K562 (cell line): Measurements from ENCODE around the gene HOXB1. TPM values are rescaled to one million over a fixed set of nuclear protein-coding genes. Genes with fewer than 3 reads are reported as not detected.

Experiments used
- ATAC-seq: fragments of 200-7000 bp; cut with Tn5 transposase; 3 replicates; pipeline ENCODE4 v1.9.1; 2020; ENCODE audit warnings: moderate library complexity
- BruUV-seq: library from RNA; stranded (reverse); fragments of 400-500 nt; replicated peaks from 2 replicates; lab custom pipeline; 2021; lab: Mats Ljungman, UMichigan
- CTCF ChIA-PET: fragments of 300-600 bp; formaldehyde crosslinking; extraction: SDS; loops from one replicate; lab custom pipeline; 2021; ENCODE audit warnings: low intra/inter-chr PET ratio; lab: Yijun Ruan, JAX
- POLR2A ChIA-PET: fragments of 300-600, 350-650 bp; sonication (Branson Sonifier 250); formaldehyde crosslinking; extraction: SDS; loops from one replicate; lab custom pipeline; 2021; ENCODE audit warnings: antibody characterized with exemption, inconsistent platforms; lab: Yijun Ruan, JAX
- DNase-seq, 4 experiments: peaks; one replicate each; pipeline versions ENCODE4 v3.0.0 to v3.0.0-alpha.2; 2011 to 2018; ENCODE audit warnings: low spot score in 3 of 4, mixed read lengths in 3 of 4; ENCODE audit errors: extremely low read depth in 1 of 4
- FAIRE-seq: peaks from 2 replicates; lab custom pipeline; 2011; peaks lifted over from hg19 to GRCh38; lab: Jason Lieb, UNC
- H2AFZ ChIP-seq: 2 replicates; pipeline ENCODE4 v1.6.0; 2011; ENCODE audit warnings: low read depth, low read length, control low read depth, inconsistent platforms
- H3K27ac ChIP-seq: fragments of 200-600 bp; 3 replicates; pipeline ENCODE4 v1.8.0; 2011; ENCODE audit warnings: low read depth, mild to moderate bottlenecking, control low read depth, inconsistent platforms, low read length, moderate library complexity, mixed read lengths; ENCODE audit errors: extremely low read depth
- H3K27me3 ChIP-seq, 2 experiments: fragments of 300-600 bp in 1 of 2; 2 replicates in 1 of 2; 3 replicates in 1 of 2; pipeline versions ENCODE4 v1.6.0 to v1.8.0; 2011; ENCODE audit warnings: inconsistent platforms in 2 of 2, low read length in 2 of 2, mild to moderate bottlenecking in 1 of 2, mixed read lengths in 1 of 2, moderate library complexity in 1 of 2; ENCODE audit not compliant: control insufficient read depth in 2 of 2, insufficient read depth in 2 of 2
- H3K36me3 ChIP-seq: fragments of 300-600 bp; 3 replicates; pipeline ENCODE4 v1.8.0; 2011; ENCODE audit warnings: mild to moderate bottlenecking, low read length, inconsistent platforms; ENCODE audit not compliant: control insufficient read depth, insufficient read depth
- H3K4me1 ChIP-seq, 2 experiments: fragments of 200-600 bp in 1 of 2; replicated peaks in 1 of 2; 2 replicates in 1 of 2; 3 replicates in 1 of 2; pipeline versions ENCODE4 v1.5.1 to v1.8.0; 2011; ENCODE audit warnings: inconsistent platforms in 2 of 2, low read length in 2 of 2, mild to moderate bottlenecking in 1 of 2, mixed read lengths in 1 of 2, moderate library complexity in 1 of 2; ENCODE audit not compliant: control insufficient read depth in 2 of 2, insufficient read depth in 2 of 2
- H3K4me2 ChIP-seq: 2 replicates; pipeline ENCODE4 v1.6.1; 2011; ENCODE audit warnings: low read length, control low read depth, inconsistent platforms, mixed read lengths; ENCODE audit not compliant: insufficient read depth
- H3K4me3 ChIP-seq: fragments of 200-600 bp; sonication (generic), shearing (Covaris generic); 2 replicates; pipeline ENCODE4 v1.5.1; 2016; ENCODE audit warnings: control low read depth, inconsistent platforms
- H3K79me2 ChIP-seq: fragments of 200-600 bp; 3 replicates; pipeline ENCODE4 v1.8.0; 2011; ENCODE audit warnings: low read length, inconsistent platforms; ENCODE audit not compliant: control insufficient read depth, insufficient read depth
- H3K9ac ChIP-seq, 2 experiments: 2 replicates each; pipeline versions ENCODE4 v1.6.0 to v1.6.1; 2011; ENCODE audit warnings: low read depth in 2 of 2, low read length in 2 of 2, control low read depth in 1 of 2, inconsistent platforms in 1 of 2, mild to moderate bottlenecking in 1 of 2, mixed read lengths in 1 of 2; ENCODE audit not compliant: insufficient read depth in 1 of 2
- H3K9me1 ChIP-seq: one replicate; pipeline ENCODE4 v1.6.0; 2011; ENCODE audit warnings: inconsistent platforms, mild to moderate bottlenecking, low read length, moderate library complexity; ENCODE audit not compliant: control insufficient read depth, insufficient read depth
- H3K9me3 ChIP-seq: replicated peaks from 2 replicates; pipeline ENCODE4 v1.5.1; 2011; ENCODE audit warnings: low read depth, low read length, inconsistent platforms; ENCODE audit not compliant: control insufficient read depth, insufficient read depth
- H4K20me1 ChIP-seq: replicated peaks from 2 replicates; pipeline ENCODE4 v1.6.1; 2011; ENCODE audit warnings: low read length, inconsistent platforms, mixed read lengths; ENCODE audit not compliant: control insufficient read depth, insufficient read depth
- ASH1L ChIP-seq: fragments of 450-650 bp; IDR thresholded peaks from 2 replicates; pipeline ENCODE4 v1.6.1; 2018; ENCODE audit warnings: borderline replicate concordance, mild to moderate bottlenecking, low read depth; ENCODE audit not compliant: partially characterized antibody
- ATF1 ChIP-seq, 2 experiments: fragments of 450-650 bp in 1 of 2; IDR thresholded peaks; 2 replicates each; pipeline ENCODE4 v1.6.1; 2016; ENCODE audit warnings: missing compliant biosample characterization in 1 of 2, missing genetic modification characterization in 1 of 2
- ATF3 ChIP-seq, 2 experiments: fragments of 450-650 bp in 1 of 2; sonication (generic) in 1 of 2; formaldehyde crosslinking in 1 of 2; IDR thresholded peaks in 1 of 2; conservative IDR thresholded peaks in 1 of 2; 2 replicates each; pipeline versions ENCODE4 v1.6.1 to v1.8.1; 2016 to 2023; ENCODE audit warnings: mild to moderate bottlenecking in 2 of 2, moderate library complexity in 2 of 2, inconsistent platforms in 1 of 2, missing genetic modification reagents in 1 of 2
- CEBPB ChIP-seq: fragments of 450-650 bp; IDR thresholded peaks from 2 replicates; pipeline ENCODE4 v1.6.1; 2016; ENCODE audit warnings: missing genetic modification characterization, missing compliant biosample characterization
- COPS2 ChIP-seq: fragments of 450-650 bp; conservative IDR thresholded peaks from 2 replicates; pipeline ENCODE4 v1.6.1; 2016; ENCODE audit warnings: mild to moderate bottlenecking, moderate library complexity
- CREB3L1 ChIP-seq: fragments of 450-650 bp; IDR thresholded peaks from 2 replicates; pipeline ENCODE4 v1.6.1; 2014; ENCODE audit warnings: low read depth, mild to moderate bottlenecking, moderate library complexity, borderline replicate concordance
- ELF4 ChIP-seq: fragments of 450-650 bp; formaldehyde crosslinking; IDR thresholded peaks from 2 replicates; pipeline ENCODE4 v1.4.0; 2022; ENCODE audit warnings: missing genetic modification characterization
- ETS2 ChIP-seq: IDR thresholded peaks from 2 replicates; pipeline ENCODE4 v1.6.1; 2016; ENCODE audit warnings: borderline replicate concordance, missing genetic modification characterization, mild to moderate bottlenecking, moderate library complexity, missing compliant biosample characterization; ENCODE audit not compliant: poor library complexity, severe bottlenecking
- MTA3 ChIP-seq: fragments of 450-650 bp; formaldehyde crosslinking; IDR thresholded peaks from 2 replicates; pipeline ENCODE4 v1.6.1; 2017; ENCODE audit warnings: mild to moderate bottlenecking, borderline replicate concordance
- SMAD1 ChIP-seq: fragments of 150-350 bp; IDR thresholded peaks from 2 replicates; pipeline ENCODE4 v1.6.1; 2014; ENCODE audit warnings: low read length, low read depth; ENCODE audit not compliant: partially characterized antibody
- UBTF ChIP-seq, 2 experiments: IDR thresholded peaks; 2 replicates each; pipeline ENCODE4 v1.6.1; 2012; ENCODE audit warnings: improper control_type of control experiment in 2 of 2, low read depth in 2 of 2, low read length in 2 of 2, borderline replicate concordance in 1 of 2
- ZNF695 ChIP-seq: fragments of 450-650 bp; formaldehyde crosslinking; IDR thresholded peaks from 2 replicates; pipeline ENCODE4 v1.4.0; 2020; ENCODE audit warnings: mild to moderate bottlenecking, moderate library complexity
- ZNF717 ChIP-seq: fragments of 250-450 bp; sonication (Bioruptor Pico); IDR thresholded peaks from 2 replicates; pipeline ENCODE4 v1.5.0; 2021
- ZSCAN32 ChIP-seq: fragments of 450-650 bp; formaldehyde crosslinking; IDR thresholded peaks from 2 replicates; pipeline ENCODE4 v1.4.0; 2020; ENCODE audit warnings: mild to moderate bottlenecking, moderate library complexity
- WGBS: fragments of 100-300 bp; shearing (Covaris generic); methylation state at CpG from one replicate; pipeline ENCODE4 v1.1.6; 2016; ENCODE audit warnings: low coverage, mixed read lengths; ENCODE audit not compliant: insufficient coverage; ENCODE audit errors: missing lambda C conversion rate; 5-methylcytosine and 5-hydroxymethylcytosine counted together
- in situ Hi-C: fragments of 300-500 bp; cut with MboI; formaldehyde crosslinking; loops from 4 replicates; pipeline ENCODE4 v1.15.0; 2018; ENCODE audit warnings: inconsistent platforms, mixed read lengths
- intact Hi-C: fragments of 100-400 bp; cut with micrococcal nuclease; formaldehyde crosslinking; loops from 2 replicates; pipeline ENCODE4 v1.14.2; 2022
- polyA plus RNA-seq, 8 experiments: library from polyadenylated mRNA; depleted of rRNA in 4 of 8; stranded (reverse) in 5 of 8; unstranded in 3 of 8; fragments of >200 nt; fragmentation: Nextera tagmentation in 2 of 8; fragmentation: Illumina TruSeq in 1 of 8; extraction: Ambion mirVana in 2 of 8; extraction: Trizol in 1 of 8; gene quantifications; 2 replicates each; pipeline versions ENCODE4 v1.2.1 to v1.2.3, GENCODE V29; 2011 to 2014; ENCODE audit warnings: inconsistent platforms in 1 of 8, missing spikeins in 1 of 8
- total RNA-seq, 7 experiments: library from RNA; depleted of rRNA in 6 of 7; stranded (reverse); fragments of >200 nt in 6 of 7; fragmentation: Illumina TruSeq in 2 of 7; extraction: Trizol in 2 of 7; gene quantifications; 2 replicates each; pipeline versions ENCODE4 v1.2.1 to v1.2.3, GENCODE V29; 2011 to 2021; ENCODE audit warnings: low replicate concordance in 1 of 7
- TF ChIP-seq, protein P1 (sequence below): IDR thresholded peaks from 2 replicates; pipeline ENCODE4 v1.6.1; 2016; ENCODE audit warnings: missing genetic modification characterization, missing compliant biosample characterization

HOXB1 gene
- total and polyA plus RNA-seq, 9 of the 15 experiments (the other 6 are each of a cell fraction or from before 2014, with no cell fraction given), result 0.04 TPM; not detected in 8

GRCh38 chr17:48523010-48523409 is 7.8 kb downstream of the HOXB1 start:
- Histone ChIP-seq H3K9ac (peak overlapping the region in 1 of 2 experiments; percentile 55; a peak in 1 of 4 replicates), H2AFZ (peak overlapping the region; percentile 13; the same call in 1 of the 2 replicates), H3K36me3 (no peaks in the 10 kb centered on the region), H3K27ac (peak overlapping the region; percentile 86; the same call in 2 of the 3 replicates), H3K4me1 (peaks cover 17 to 34% of the 10 kb centered on the region in 2 experiments), H4K20me1 (no peaks in the 10 kb centered on the region), H3K4me3 (no peak overlapping the region), H3K9me1 (no peaks in the 10 kb centered on the region), H3K79me2 (no peaks in the 10 kb centered on the region), H3K9me3 (no peaks in the 10 kb centered on the region), H3K4me2 (0 out of 2 replicates have a peak overlapping the region, but pooled peaks have one; percentile 5), H3K27me3 (no peaks in the 10 kb centered on the region)
- FAIRE-seq (no peak), DNase-seq (peak in 1 of 4 experiments; percentile 58), ATAC-seq (0 out of 3 replicates have a peak, but pooled peaks have one; percentile 2)
- POLR2A ChIA-PET, result interaction anchor here (1.1 kb wide), 1 partner anchor 16 kb away, joined by 4 read pairs; no protein-coding TSS in a partner anchor
- no TSS peak for BruUV-seq
- in situ Hi-C loops (no loop called here), intact Hi-C loops (no loop called here)
- WGBS, result 47% methylated on average over 6 of the region's 6 CpGs
- CTCF ChIA-PET, result no interaction called here
- TF ChIP-seq CEBPB (tag), result peak; percentile 96
- no peak for TF ChIP-seq CREB3L1
- TF ChIP-seq ASH1L, result no peak
- no peak for TF ChIP-seq ZNF695 (CRISPR knock-in tag)
- no peak for TF ChIP-seq UBTF (IDR thresholded peaks at IDR 0.05; ENCODE audit: borderline replicate concordance in 1 of 2, low read depth in 2 of 2, low read length in 2 of 2)
- no peak for TF ChIP-seq SMAD1
- no peak for TF ChIP-seq ELF4
- TF ChIP-seq ETS2, result no peak
- TF ChIP-seq ZSCAN32 (CRISPR knock-in tag), result no peak
- no peak for TF ChIP-seq ATF1 (CRISPR knock-in tag; IDR thresholded peaks at IDR 0.05)
- TF ChIP-seq ATF1 (tag; IDR thresholded peaks at IDR 0.05), result no peak
- peak; percentile 43; the same call in 1 of the 2 replicates for TF ChIP-seq ATF3 (IDR thresholded peaks at IDR 0.05)
- no peak for TF ChIP-seq ATF3 (CRISPR knock-in tag; conservative IDR thresholded peaks at IDR 0.05)
- no peak for TF ChIP-seq MTA3
- no peak for TF ChIP-seq COPS2
- TF ChIP-seq, protein P1, sequence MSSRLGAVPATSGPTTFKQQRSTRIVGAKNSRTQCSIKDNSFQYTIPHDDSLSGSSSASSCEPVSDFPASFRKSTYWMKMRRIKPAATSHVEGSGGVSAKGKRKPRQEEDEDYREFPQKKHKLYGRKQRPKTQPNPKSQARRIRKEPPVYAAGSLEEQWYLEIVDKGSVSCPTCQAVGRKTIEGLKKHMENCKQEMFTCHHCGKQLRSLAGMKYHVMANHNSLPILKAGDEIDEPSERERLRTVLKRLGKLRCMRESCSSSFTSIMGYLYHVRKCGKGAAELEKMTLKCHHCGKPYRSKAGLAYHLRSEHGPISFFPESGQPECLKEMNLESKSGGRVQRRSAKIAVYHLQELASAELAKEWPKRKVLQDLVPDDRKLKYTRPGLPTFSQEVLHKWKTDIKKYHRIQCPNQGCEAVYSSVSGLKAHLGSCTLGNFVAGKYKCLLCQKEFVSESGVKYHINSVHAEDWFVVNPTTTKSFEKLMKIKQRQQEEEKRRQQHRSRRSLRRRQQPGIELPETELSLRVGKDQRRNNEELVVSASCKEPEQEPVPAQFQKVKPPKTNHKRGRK (tag), result no peak
- no peak for TF ChIP-seq ZNF717 (CRISPR knock-in tag)
